Amniotic stem cell (primary cell): ENCODE results near the gene C9orf50.

Source experiments
- DNase-seq: peaks from one replicate; lab custom pipeline; 2025; lab: John Stamatoyannopoulos, UW

The C9orf50 gene

GRCh38 chr9:129569502-129570449, 51.1 kb downstream of the C9orf50 start:
- DNase-seq = no peak

GRCh38 chr9:129568560-129569501, 52.1 kb downstream of the C9orf50 start:
- DNase-seq = no peak

- no peak for DNase-seq
Observed at GRCh38 chr9:129567842-129568559, 52.9 kb downstream of the C9orf50 start.

- DNase-seq = no peak
Observed at GRCh38 chr9:129567329-129567728, 53.6 kb downstream of the C9orf50 start.

GRCh38 chr9:129566563-129567266, 54.2 kb downstream of the C9orf50 start:
- DNase-seq = no peak

- DNase-seq = no peak
Observed at GRCh38 chr9:129562917-129563316, 58.0 kb downstream of the C9orf50 start.

GRCh38 chr9:129562514-129562913, 58.4 kb downstream of the C9orf50 start:
- DNase-seq = no peak
